Natural killer cell (primary cell): Measurements from ENCODE around the gene AOC1. TPM values are rescaled to one million over a fixed set of nuclear protein-coding genes. Genes with fewer than 3 reads are reported as not detected.

Experiments used
- ATAC-seq, 3 donors: fragments of 150-1000 bp in 2 of 3; fragments of 200-7000 bp in 1 of 3; cut with Tn5 transposase; 1 replicate in 1 of 3; 2 replicates in 2 of 3; pipeline ENCODE4 v1.10.0; 2021; ENCODE audit warnings: mild to moderate bottlenecking in 2 of 3, moderate library complexity in 2 of 3
- DNase-seq, 2 donors: peaks; one replicate each; pipeline versions ENCODE4 v3.0.0 to v3.0.0-alpha.2; 2013 to 2021; ENCODE audit warnings: mixed read lengths in 1 of 2
- H3K27ac ChIP-seq: one replicate; pipeline ENCODE4 v1.5.1; 2013; ENCODE audit warnings: mild to moderate bottlenecking, low read length
- H3K27me3 ChIP-seq: one replicate; pipeline ENCODE4 v1.6.1; 2013; ENCODE audit warnings: low read length; ENCODE audit not compliant: control insufficient read depth, insufficient read depth
- H3K36me3 ChIP-seq: one replicate; pipeline ENCODE4 v1.6.1; 2013; ENCODE audit warnings: low read length; ENCODE audit not compliant: control insufficient read depth, insufficient read depth
- H3K4me1 ChIP-seq: one replicate; pipeline ENCODE4 v1.6.1; 2013; ENCODE audit warnings: low read length; ENCODE audit not compliant: control insufficient read depth, insufficient read depth
- H3K4me3 ChIP-seq: one replicate; pipeline ENCODE4 v1.5.1; 2013; ENCODE audit warnings: low read length
- H3K9me3 ChIP-seq: one replicate; pipeline ENCODE4 v1.6.1; 2013; ENCODE audit warnings: low read length; ENCODE audit not compliant: control insufficient read depth, insufficient read depth
- H3K27ac Mint-ChIP-seq, 2 donors: one replicate each; pipeline ENCODE4 v1.8.0; 2022; ENCODE audit warnings: mild to moderate bottlenecking in 2 of 2, mixed read lengths in 2 of 2, moderate library complexity in 1 of 2
- H3K27me3 Mint-ChIP-seq, 2 donors: one replicate each; pipeline ENCODE4 v1.8.0; 2022; ENCODE audit warnings: low read depth in 2 of 2, mixed read lengths in 2 of 2
- H3K36me3 Mint-ChIP-seq: one replicate; pipeline ENCODE4 v1.8.0; 2022; ENCODE audit warnings: mixed read lengths
- H3K4me1 Mint-ChIP-seq, 2 donors: one replicate each; pipeline ENCODE4 v1.8.0; 2022; ENCODE audit warnings: mixed read lengths in 2 of 2
- H3K4me3 Mint-ChIP-seq: one replicate; pipeline ENCODE4 v1.8.0; 2022; ENCODE audit warnings: mild to moderate bottlenecking, moderate library complexity, mixed read lengths
- H3K9me3 Mint-ChIP-seq, 2 donors: one replicate each; pipeline ENCODE4 v1.8.0; 2022; ENCODE audit warnings: mixed read lengths in 2 of 2
- WGBS: methylation state at CpG from one replicate; pipeline ENCODE4 v1.1.7; 2013; ENCODE audit warnings: missing lambda C conversion rate; ENCODE audit not compliant: insufficient coverage; 5-methylcytosine and 5-hydroxymethylcytosine counted together
- intact Hi-C: fragments of 100-400 bp; cut with micrococcal nuclease; formaldehyde crosslinking; loops from one replicate; pipeline ENCODE4 v1.14.2; 2022
- total RNA-seq, 4 donors: library from RNA; stranded (reverse); fragments of 120-200 nt in 1 of 4; gene quantifications; one replicate each; pipeline versions ENCODE4 v1.2.3 to v1.2.4, GENCODE V29; 2013 to 2022
- TF ChIP-seq, protein P1 (sequence below): fragments of 200-600 bp; IDR thresholded peaks from one replicate; pipeline ENCODE4 v1.8.0; 2022; ENCODE audit warnings: antibody characterized with exemption

The AOC1 gene
- total RNA-seq, 3 donors from 2014 or later (not counting 1 experiment from before 2014, with no cell fraction given): not detected

DNA sequence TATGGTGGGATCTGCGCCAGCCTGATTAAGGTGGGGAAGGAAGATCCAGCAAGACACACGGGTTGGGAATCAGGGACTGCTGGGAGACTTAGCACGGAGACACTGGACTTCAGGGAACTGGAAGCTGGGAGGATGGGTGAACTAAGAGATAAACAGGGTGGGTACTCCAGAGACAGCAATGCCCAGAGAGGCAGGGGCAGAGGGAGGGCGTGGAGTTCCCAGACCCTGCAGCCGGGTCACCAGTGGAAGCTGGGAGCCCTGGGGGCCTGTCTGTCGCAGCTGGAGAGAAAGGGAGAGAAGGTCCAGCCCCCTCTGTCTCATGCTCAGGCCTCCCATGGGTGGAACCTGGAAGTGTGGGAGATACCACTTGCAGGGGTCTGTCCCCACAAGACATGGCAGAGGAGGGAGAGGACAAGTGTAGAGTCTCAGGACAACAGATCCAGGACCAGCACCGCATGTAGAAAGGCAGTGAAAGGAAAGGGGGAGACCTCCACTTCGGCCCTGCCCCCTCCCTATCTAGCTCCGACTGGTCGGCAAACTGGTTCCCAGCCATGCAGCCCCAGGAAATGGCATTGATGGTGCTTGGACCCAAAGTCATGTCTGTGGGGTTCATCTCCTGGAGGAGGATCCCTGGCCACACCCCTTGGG lies 44.4 kb downstream of the AOC1 start:
- Mint-ChIP-seq H3K27me3 (peaks cover 52 to 75% of the 10 kb centered on the region in 2 donors), H3K9me3 (no peaks in the 10 kb centered on the region), H3K4me3 (no peak overlapping the region), H3K27ac (no peak overlapping the region), H3K4me1 (peaks cover 0 to 6% of the 10 kb centered on the region in 2 donors), H3K36me3 (no peaks in the 10 kb centered on the region)
- no peak for ATAC-seq
- TF ChIP-seq, protein P1, sequence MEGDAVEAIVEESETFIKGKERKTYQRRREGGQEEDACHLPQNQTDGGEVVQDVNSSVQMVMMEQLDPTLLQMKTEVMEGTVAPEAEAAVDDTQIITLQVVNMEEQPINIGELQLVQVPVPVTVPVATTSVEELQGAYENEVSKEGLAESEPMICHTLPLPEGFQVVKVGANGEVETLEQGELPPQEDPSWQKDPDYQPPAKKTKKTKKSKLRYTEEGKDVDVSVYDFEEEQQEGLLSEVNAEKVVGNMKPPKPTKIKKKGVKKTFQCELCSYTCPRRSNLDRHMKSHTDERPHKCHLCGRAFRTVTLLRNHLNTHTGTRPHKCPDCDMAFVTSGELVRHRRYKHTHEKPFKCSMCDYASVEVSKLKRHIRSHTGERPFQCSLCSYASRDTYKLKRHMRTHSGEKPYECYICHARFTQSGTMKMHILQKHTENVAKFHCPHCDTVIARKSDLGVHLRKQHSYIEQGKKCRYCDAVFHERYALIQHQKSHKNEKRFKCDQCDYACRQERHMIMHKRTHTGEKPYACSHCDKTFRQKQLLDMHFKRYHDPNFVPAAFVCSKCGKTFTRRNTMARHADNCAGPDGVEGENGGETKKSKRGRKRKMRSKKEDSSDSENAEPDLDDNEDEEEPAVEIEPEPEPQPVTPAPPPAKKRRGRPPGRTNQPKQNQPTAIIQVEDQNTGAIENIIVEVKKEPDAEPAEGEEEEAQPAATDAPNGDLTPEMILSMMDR: no peak
- Histone ChIP-seq H3K4me3 (no peak overlapping the region), H3K27me3 (peaks cover 10% of the 10 kb centered on the region), H3K4me1 (peaks cover 11% of the 10 kb centered on the region), H3K27ac (no peak overlapping the region), H3K9me3 (peaks cover 2% of the 10 kb centered on the region), H3K36me3 (no peaks in the 10 kb centered on the region)
- DNase-seq: no peak
- intact Hi-C loops: no loop called here
- WGBS: 79% methylated on average over 10 of the region's 10 CpGs

DNA sequence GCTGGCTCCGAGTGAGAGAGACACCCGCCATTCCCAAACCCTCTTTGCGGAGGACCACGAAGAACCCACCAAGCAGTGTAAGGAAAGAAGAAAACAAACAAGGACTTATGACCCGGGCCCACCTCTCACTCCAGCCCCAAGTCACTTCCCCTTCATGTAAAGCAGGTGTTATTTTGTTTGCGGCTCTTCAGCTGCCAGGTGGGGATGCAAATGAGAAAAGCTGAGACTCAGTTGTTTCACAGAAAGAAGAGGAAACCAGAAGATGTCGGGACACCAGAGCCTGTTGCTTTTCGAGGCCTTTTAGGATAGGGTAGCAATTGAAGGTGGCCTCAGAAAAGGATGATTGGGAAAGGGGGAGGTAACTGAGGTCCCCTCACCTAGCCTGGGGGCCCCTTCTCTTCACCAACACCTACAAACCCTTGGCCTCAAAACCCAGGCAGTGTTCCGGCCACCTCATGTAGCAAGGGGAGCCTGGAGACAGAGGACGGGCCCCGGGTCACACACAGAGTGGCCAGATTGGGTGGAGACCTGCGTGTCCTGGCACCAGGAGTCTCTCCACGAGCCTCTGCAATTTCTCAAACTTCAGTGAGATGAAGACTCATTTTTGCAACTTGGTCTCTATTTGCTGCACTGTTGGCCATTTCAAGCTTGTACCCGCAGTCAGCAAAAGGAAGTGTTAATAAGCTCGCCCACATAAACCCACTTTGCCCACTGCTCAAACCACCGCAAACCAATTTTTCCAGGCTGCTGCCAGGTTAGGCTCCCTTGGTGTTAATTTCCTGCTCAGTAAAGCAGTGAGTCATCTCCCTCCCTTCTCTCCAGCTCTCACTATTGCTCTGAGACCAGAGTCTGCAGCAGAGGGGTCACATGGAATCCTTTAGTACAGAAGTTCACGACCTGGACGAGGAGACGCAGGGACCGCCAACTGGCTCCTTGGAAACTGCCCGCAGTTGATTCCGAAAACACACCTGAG lies 45.5 kb downstream of the AOC1 start:
- TF ChIP-seq, protein P1: no peak
- H3K4me1 Mint-ChIP-seq: peaks cover 0 to 6% of the 10 kb centered on the region in 2 donors
- peaks cover 2% of the 10 kb centered on the region for H3K9me3 ChIP-seq
- H3K36me3 ChIP-seq: no peaks in the 10 kb centered on the region
- peak overlapping the region; percentile 8 for H3K27ac ChIP-seq
- H3K4me3 ChIP-seq: no peak overlapping the region
- intact Hi-C loops: loop anchor here (1.0 to 2.0 kb wide), 3 partner anchors 91 to 275 kb away; no protein-coding TSS in a partner anchor
- no peaks in the 10 kb centered on the region for H3K9me3 Mint-ChIP-seq
- peaks cover 11% of the 10 kb centered on the region for H3K4me1 ChIP-seq
- no peak overlapping the region for H3K4me3 Mint-ChIP-seq
- 51% methylated on average over 21 of the region's 22 CpGs for WGBS
- H3K27me3 ChIP-seq: peaks cover 10% of the 10 kb centered on the region
- H3K27me3 Mint-ChIP-seq: peaks cover 60 to 83% of the 10 kb centered on the region in 2 donors
- ATAC-seq: no peak
- DNase-seq: no peak
- H3K36me3 Mint-ChIP-seq: no peaks in the 10 kb centered on the region
- no peak overlapping the region for H3K27ac Mint-ChIP-seq

DNA sequence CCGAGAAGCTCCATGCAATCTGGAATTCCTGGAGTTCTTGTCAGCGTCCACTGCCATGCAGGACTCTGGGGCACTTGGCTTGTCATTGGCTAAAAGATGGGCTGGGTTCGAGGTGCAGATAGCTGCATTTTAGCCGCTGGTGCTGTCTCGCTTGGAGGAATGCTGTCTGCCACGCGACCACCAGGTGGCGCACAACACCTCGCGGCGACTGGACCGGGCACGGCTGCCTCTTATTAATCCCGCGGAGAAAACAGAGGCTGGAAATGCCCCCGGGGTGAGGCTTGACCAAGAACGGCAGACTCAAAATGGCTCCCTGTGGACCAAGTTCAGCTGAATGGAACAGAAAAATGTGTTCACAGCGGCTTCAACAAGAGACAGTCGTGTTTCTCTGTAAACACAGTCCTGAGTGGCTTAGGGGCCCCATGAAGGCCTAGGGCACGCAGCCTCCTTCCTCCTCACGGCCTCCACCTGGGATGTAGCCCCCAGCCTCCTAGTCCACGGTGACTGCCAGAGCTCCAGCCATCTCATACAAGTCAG lies 46.2 kb downstream of the AOC1 start:
- H3K27ac Mint-ChIP-seq: no peak overlapping the region
- peaks cover 11% of the 10 kb centered on the region for H3K4me1 ChIP-seq
- peaks cover 63 to 84% of the 10 kb centered on the region in 2 donors for H3K27me3 Mint-ChIP-seq
- no peaks in the 10 kb centered on the region for H3K36me3 ChIP-seq
- H3K27ac ChIP-seq: no peak overlapping the region
- no peak overlapping the region for H3K4me3 ChIP-seq
- ATAC-seq (peak; percentile 78 to 94 (median 84)), DNase-seq (peak; percentile 77 to 87)
- no peak overlapping the region for H3K4me3 Mint-ChIP-seq
- WGBS: 12% methylated on average over 21 of the region's 22 CpGs
- intact Hi-C loops: loop anchor here (1.0 to 2.0 kb wide), 3 partner anchors 90 to 274 kb away; no protein-coding TSS in a partner anchor
- H3K36me3 Mint-ChIP-seq: no peaks in the 10 kb centered on the region
- H3K27me3 ChIP-seq: peaks cover 10% of the 10 kb centered on the region
- no peaks in the 10 kb centered on the region for H3K9me3 Mint-ChIP-seq
- peaks cover 0 to 8% of the 10 kb centered on the region in 2 donors for H3K4me1 Mint-ChIP-seq
- H3K9me3 ChIP-seq: peaks cover under 1% of the 10 kb centered on the region
- TF ChIP-seq, protein P1: peak; percentile 95
